MG63 (cell line): ENCODE results near the gene IGFBP6. TPM values are rescaled to one million over a fixed set of nuclear protein-coding genes. Genes with fewer than 3 reads are reported as not detected.
"Not testable (repeated sequence)": the region's sequence is repeated elsewhere in the genome, so short reads cannot be mapped to it uniquely, and the experiment has no call there.

Experiments used
- DNase-seq: peaks from one replicate; pipeline ENCODE4 v3.0.0-alpha.2; 2020
- H3K27me3 ChIP-seq: fragments of 250-450 bp; sonication (Bioruptor Pico); 2 replicates; pipeline ENCODE4 v1.5.1; 2020; ENCODE audit warnings: mild to moderate bottlenecking, moderate library complexity
- H3K36me3 ChIP-seq: fragments of 250-450 bp; sonication (Bioruptor Pico); 2 replicates; pipeline ENCODE4 v1.5.1; 2020; ENCODE audit warnings: mild to moderate bottlenecking, moderate library complexity
- H3K4me3 ChIP-seq: fragments of 250-450 bp; sonication (Bioruptor Pico); 2 replicates; pipeline ENCODE4 v1.5.1; 2020; ENCODE audit warnings: mild to moderate bottlenecking, moderate library complexity
- H3K9me3 ChIP-seq: fragments of 250-450 bp; sonication (Bioruptor Pico); 2 replicates; pipeline ENCODE4 v1.5.1; 2020; ENCODE audit warnings: mild to moderate bottlenecking, moderate library complexity
- total RNA-seq: library from RNA; depleted of rRNA; stranded (reverse); fragments of >200 nt; shearing (Covaris generic); gene quantifications from 2 replicates; pipeline ENCODE4 v1.2.3, GENCODE V29; 2014; ENCODE audit warnings: low replicate concordance

The IGFBP6 gene
- total RNA-seq, 1 experiment from 2014 or later, result 66.3 TPM

GRCh38 chr12:53100466-53101151 lies 3.1 kb downstream of the IGFBP6 start:
- Histone ChIP-seq H3K4me3 (no peak overlapping the region), H3K9me3 (no peaks in the 10 kb centered on the region), H3K27me3 (no peaks in the 10 kb centered on the region), H3K36me3 (no peaks in the 10 kb centered on the region)
- DNase-seq, result no peak

GRCh38 chr12:53101266-53101665 lies 3.8 kb downstream of the IGFBP6 start:
- no peaks in the 10 kb centered on the region for H3K27me3 ChIP-seq
- H3K4me3 ChIP-seq, result no peak overlapping the region
- no peaks in the 10 kb centered on the region for H3K36me3 ChIP-seq
- H3K9me3 ChIP-seq, result no peaks in the 10 kb centered on the region
- no peak for DNase-seq

- DNase-seq, result no peak
- H3K27me3 ChIP-seq, result no peaks in the 10 kb centered on the region
- no peaks in the 10 kb centered on the region for H3K9me3 ChIP-seq
- no peaks in the 10 kb centered on the region for H3K36me3 ChIP-seq
- H3K4me3 ChIP-seq, result no peak overlapping the region
These were observed 4.7 kb downstream of the IGFBP6 start for GRCh38 chr12:53101931-53102781.

GRCh38 chr12:53102883-53103807 lies 5.7 kb downstream of the IGFBP6 start, which contains the start of gene SOAT2:
TSS of gene SOAT2 (plus strand) at chr12:53103486. CDS start at chr12:53103578, 92 bp downstream.
- DNase-seq, result no peak

GRCh38 chr12:53103860-53104305 lies 6.4 kb downstream of the IGFBP6 start:
- H3K9me3 ChIP-seq, result no peaks in the 10 kb centered on the region
- no peaks in the 10 kb centered on the region for H3K27me3 ChIP-seq
- no peak for DNase-seq
- no peaks in the 10 kb centered on the region for H3K36me3 ChIP-seq
- H3K4me3 ChIP-seq, result no peak overlapping the region

More at GRCh38 chr12:53102883-53103807, 5.7 kb downstream of the IGFBP6 start, which contains the start of gene SOAT2:
- Histone ChIP-seq H3K27me3 (no peaks in the 10 kb centered on the region), H3K36me3 (no peaks in the 10 kb centered on the region), H3K4me3 (no peak within 1 kb of the TSS), H3K9me3 (no peaks in the 10 kb centered on the region)

GRCh38 chr12:53105256-53105655 lies 7.8 kb downstream of the IGFBP6 start:
- no peaks in the 10 kb centered on the region for H3K27me3 ChIP-seq

GRCh38 chr12:53105712-53106439 lies 8.4 kb downstream of the IGFBP6 start:
- no peak overlapping the region for H3K4me3 ChIP-seq
- no peaks in the 10 kb centered on the region for H3K9me3 ChIP-seq
- no peak for DNase-seq
- no peaks in the 10 kb centered on the region for H3K27me3 ChIP-seq
- no peaks in the 10 kb centered on the region for H3K36me3 ChIP-seq

More at GRCh38 chr12:53105256-53105655, 7.8 kb downstream of the IGFBP6 start:
- H3K4me3 ChIP-seq, result no peak overlapping the region
- no peak for DNase-seq
- H3K36me3 ChIP-seq, result no peaks in the 10 kb centered on the region
- H3K9me3 ChIP-seq, result no peaks in the 10 kb centered on the region

- H3K9me3 ChIP-seq, result no peaks in the 10 kb centered on the region
- no peak overlapping the region for H3K4me3 ChIP-seq
- no peaks in the 10 kb centered on the region for H3K36me3 ChIP-seq
- no peak for DNase-seq
- H3K27me3 ChIP-seq, result no peaks in the 10 kb centered on the region
These were observed 9.7 kb downstream of the IGFBP6 start for GRCh38 chr12:53107122-53107521.

- not testable (repeated sequence) for H3K4me3 ChIP-seq, H3K27me3 ChIP-seq, DNase-seq, H3K36me3 ChIP-seq, H3K9me3 ChIP-seq
These were observed 15.0 kb downstream of the IGFBP6 start for GRCh38 chr12:53112431-53112830.

- DNase-seq, result no peak
- no peaks in the 10 kb centered on the region for H3K9me3 ChIP-seq
- no peak overlapping the region for H3K4me3 ChIP-seq
- no peaks in the 10 kb centered on the region for H3K36me3 ChIP-seq
- no peaks in the 10 kb centered on the region for H3K27me3 ChIP-seq
These were observed 15.8 kb downstream of the IGFBP6 start for GRCh38 chr12:53113136-53113705.

GRCh38 chr12:53113951-53114350 lies 16.5 kb downstream of the IGFBP6 start:
- Histone ChIP-seq H3K4me3 (no peak overlapping the region), H3K27me3 (no peaks in the 10 kb centered on the region), H3K36me3 (no peaks in the 10 kb centered on the region), H3K9me3 (no peaks in the 10 kb centered on the region)
- DNase-seq, result no peak

- Histone ChIP-seq H3K36me3 (no peaks in the 10 kb centered on the region), H3K27me3 (no peaks in the 10 kb centered on the region), H3K9me3 (no peaks in the 10 kb centered on the region), H3K4me3 (no peak overlapping the region)
- DNase-seq, result no peak
These were observed 17.8 kb downstream of the IGFBP6 start for GRCh38 chr12:53115112-53115890.

GRCh38 chr12:53115891-53116648 lies 18.6 kb downstream of the IGFBP6 start:
- DNase-seq, result no peak
- Histone ChIP-seq H3K36me3 (no peaks in the 10 kb centered on the region), H3K27me3 (no peaks in the 10 kb centered on the region), H3K4me3 (no peak overlapping the region), H3K9me3 (no peaks in the 10 kb centered on the region)

- Histone ChIP-seq H3K36me3 (no peaks in the 10 kb centered on the region), H3K27me3 (no peaks in the 10 kb centered on the region), H3K9me3 (no peaks in the 10 kb centered on the region), H3K4me3 (no peak overlapping the region)
- no peak for DNase-seq
These were observed 21.4 kb downstream of the IGFBP6 start for GRCh38 chr12:53118751-53119300.
